Peyer's patch (tissue), 4 donors: ENCODE measurements around the gene BMP7.
"Not testable (repeated sequence)": the region's sequence is repeated elsewhere in the genome, so short reads cannot be mapped to it uniquely, and the experiment has no call there.

Experiments used
- CTCF ChIP-seq, 6 experiments: fragments of 450-650 bp in 4 of 6; fragments of 200-600 bp in 2 of 6; sonication (generic) in 1 of 6; IDR thresholded peaks; one replicate each; pipeline ENCODE4 v1.5.1; 2017 to 2019; ENCODE audit warnings: antibody characterized with exemption in 6 of 6, mild to moderate bottlenecking in 3 of 6, moderate library complexity in 1 of 6
- POLR2A ChIP-seq, 2 donors: fragments of 450-650 bp; IDR thresholded peaks; one replicate each; pipeline ENCODE4 v1.5.1; 2017; ENCODE audit warnings: antibody characterized with exemption in 2 of 2, mild to moderate bottlenecking in 2 of 2, moderate library complexity in 2 of 2

DNA sequence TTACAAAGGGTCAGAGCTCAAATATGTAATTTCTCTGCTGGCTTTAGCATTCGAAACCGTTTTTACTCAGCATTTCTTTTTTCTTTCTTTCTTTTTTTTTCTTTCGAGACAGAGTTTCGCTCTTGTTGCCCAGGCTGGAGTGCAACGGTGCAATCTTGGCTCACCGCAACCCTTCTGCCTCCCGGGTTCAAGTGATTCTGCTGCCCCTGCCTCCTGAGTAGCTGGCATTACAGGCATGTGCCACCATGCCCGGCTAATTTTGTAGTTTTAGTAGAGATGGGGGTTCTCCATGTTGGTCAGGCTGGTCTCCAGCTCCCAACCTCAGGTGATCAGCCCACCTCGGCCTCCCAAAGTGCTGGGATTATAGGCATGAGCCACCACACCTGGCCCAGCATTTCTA, 108.7 kb downstream of the BMP7 start:
- TF ChIP-seq CTCF, POLR2A (IDR thresholded peaks at IDR 0.05): not testable (repeated sequence)
